ENCODE data around the gene PROCA1.

DNA sequence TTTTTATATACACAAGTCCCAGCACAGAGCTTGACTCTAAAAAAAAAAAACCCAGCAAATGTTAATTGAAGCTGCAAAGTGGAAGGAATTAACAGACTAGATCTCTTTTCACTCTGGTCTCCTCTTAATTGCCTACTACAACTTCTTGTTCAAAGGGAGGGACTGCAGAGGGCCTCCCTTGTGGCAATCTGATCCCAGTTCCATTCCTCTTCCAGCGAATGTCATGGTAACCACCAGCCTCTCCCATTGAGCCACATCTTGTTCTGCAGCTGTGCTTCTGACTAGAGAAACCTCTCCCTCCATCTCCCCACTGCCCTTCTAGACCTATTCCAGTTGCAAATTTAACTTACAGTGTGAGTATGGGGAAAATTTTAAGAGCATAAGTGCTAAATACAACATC lies 43.8 kb downstream of the PROCA1 start:
- TF ChIP-seq, protein P1, sequence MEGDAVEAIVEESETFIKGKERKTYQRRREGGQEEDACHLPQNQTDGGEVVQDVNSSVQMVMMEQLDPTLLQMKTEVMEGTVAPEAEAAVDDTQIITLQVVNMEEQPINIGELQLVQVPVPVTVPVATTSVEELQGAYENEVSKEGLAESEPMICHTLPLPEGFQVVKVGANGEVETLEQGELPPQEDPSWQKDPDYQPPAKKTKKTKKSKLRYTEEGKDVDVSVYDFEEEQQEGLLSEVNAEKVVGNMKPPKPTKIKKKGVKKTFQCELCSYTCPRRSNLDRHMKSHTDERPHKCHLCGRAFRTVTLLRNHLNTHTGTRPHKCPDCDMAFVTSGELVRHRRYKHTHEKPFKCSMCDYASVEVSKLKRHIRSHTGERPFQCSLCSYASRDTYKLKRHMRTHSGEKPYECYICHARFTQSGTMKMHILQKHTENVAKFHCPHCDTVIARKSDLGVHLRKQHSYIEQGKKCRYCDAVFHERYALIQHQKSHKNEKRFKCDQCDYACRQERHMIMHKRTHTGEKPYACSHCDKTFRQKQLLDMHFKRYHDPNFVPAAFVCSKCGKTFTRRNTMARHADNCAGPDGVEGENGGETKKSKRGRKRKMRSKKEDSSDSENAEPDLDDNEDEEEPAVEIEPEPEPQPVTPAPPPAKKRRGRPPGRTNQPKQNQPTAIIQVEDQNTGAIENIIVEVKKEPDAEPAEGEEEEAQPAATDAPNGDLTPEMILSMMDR (conservative IDR thresholded peaks at IDR 0.05; ENCODE audit: low read length): no peak
- no peak for TF ChIP-seq EZH2phosphoT487 (IDR thresholded peaks at IDR 0.05; ENCODE audit: borderline replicate concordance, low read depth, low read length)

Data from OCI-LY7 (cell line).